ENCODE data around the gene ACSM5.
"Not testable (repeated sequence)": the region's sequence is repeated elsewhere in the genome, so short reads cannot be mapped to it uniquely, and the experiment has no call there.

The ACSM5 gene

DNA sequence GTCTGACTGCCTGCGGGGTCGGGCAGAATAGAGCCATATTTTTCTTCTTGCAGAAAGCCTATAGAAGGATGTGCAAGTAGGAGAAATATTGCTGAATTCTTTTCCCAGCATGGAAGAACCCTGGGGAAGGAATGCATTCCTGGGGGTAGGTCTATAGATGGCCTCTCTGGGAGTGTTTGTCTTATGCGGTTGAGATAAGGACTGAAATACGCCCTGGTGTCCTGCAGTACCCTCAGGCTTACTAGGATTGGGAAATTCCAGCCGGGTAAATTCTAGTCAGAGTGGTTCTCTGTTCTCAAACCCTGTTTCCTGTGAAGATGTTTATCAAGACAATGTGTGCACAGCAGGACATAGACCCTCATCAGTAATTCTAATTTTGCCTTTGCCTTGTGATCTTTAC lies 44.3 kb downstream of the ACSM5 start:
- DNase-seq = not testable (repeated sequence)

DNA sequence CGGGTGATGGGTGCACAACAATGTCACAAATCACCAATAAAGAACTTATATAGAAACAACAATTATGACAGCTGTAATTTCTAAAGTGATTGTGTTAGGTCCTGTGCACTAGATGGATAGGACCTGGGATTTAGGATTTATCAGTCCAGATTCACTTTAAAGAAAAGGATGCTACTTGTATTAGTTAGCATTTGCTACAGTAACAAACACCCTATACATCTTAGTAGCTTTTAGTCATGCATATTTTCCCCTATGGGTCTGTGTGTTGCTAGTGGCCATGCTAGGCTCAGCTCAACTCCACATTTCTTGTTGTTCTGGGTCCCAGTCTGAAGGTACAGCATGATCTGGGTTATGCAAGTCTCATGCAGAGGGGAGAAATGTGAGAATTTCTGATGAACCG lies 49.9 kb downstream of the ACSM5 start:
- DNase-seq = not testable (repeated sequence)

DNA sequence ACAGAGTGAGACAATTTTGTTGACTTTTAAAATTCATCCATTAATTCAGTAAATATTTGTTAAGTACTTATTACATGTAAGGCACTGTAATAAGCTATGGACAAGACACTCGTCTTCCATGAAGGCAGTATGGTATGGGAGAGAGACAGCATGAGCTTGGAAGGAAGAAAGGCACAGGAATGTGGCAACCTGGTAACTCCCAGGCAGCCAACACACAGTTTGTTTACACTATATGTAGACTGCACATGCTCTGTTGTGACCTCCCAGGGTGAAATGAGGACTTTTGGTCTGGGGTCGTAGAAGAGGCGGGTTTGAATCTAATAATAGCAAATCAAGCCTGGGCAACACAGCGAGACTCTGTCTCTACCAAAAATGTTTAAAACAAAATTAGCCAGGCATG lies 51.0 kb downstream of the ACSM5 start:
- not testable (repeated sequence) for DNase-seq

DNA sequence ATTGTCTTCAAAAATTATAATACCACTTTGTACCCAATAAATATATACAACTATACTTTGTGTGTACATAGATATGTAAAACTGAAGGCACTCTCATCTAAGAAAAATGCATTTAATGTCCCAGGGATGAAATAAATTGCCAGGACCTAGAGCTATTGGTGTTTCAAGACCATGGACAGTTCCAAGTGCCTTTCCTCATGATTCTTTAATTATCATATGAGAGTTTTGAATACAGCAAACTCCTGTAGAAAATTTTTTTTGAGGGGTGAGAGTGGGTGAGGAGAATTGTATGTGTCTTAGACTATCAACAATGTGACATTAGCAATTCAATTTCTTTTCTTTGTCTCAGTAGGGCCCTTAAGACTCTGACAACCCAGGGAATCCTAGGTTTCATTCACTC lies 59.6 kb downstream of the ACSM5 start:
- DNase-seq = not testable (repeated sequence)

DNA sequence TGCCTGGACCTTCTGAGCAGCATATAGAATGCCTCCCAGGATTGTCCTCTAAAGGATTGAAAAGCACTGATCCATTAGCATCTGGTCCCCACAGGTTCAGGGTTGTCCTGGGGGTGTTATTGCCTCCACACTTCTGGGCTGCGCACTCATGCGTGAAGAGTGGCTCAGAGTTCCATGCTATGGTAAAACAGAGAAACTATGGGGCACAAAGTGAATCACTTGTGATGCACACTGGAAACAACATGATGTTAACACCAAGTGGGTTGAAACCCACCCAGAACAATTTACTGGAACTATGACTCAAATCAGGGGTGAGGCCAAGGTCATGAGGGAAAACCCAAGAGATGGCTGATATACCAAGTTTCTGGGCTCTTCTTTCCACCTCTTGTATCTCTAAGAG lies 60.6 kb downstream of the ACSM5 start:
- not testable (repeated sequence) for DNase-seq

DNA sequence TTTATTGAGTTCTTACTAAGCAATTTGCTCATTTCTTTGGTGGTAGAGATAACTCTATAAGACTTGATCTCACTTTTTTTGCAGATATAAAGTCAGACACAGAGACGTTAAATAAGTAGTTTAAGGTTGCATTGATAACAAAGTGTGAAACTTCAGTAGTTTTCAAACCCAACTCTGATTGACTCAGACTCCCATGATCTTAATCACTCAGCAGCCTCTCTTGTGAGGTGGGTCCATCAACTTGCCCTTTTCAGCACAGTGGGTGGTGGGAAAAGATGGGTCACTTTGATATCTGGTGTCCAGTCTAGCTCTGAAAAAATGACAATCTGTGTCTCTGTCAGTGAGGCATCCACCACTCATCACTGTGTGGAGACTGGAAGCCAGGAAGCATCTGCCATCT lies 61.4 kb downstream of the ACSM5 start:
- not testable (repeated sequence) for DNase-seq

DNA sequence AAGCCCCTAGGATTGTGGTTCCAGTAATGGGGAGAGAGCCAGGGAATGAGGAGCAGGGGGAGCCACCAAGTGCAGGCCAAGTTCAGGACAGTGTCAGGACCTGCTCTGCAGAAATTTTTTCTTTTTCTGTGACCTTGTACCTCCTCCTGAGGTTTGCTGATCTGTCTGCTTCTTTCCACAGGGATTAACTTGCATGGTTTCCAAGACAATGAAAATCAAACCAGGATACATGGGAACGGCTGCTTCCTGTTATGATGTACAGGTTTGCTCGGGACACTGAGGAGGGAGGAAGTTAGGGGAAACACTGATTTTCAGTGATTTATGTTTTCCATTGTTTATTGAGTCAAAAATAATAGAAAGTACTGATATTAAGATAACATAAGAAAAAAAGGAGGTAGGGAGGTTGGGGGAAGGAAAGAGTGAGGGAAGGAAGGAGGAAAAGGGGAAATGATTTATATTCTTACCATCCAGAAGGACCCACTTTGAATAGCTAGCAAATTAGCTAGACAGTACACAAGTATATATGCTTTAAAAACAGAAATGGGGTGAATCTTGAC lies 67.9 kb downstream of the ACSM5 start:
- DNase-seq = not testable (repeated sequence)

- not testable (repeated sequence) for DNase-seq
These were observed 74.7 kb downstream of the ACSM5 start for GRCh38 chr16:20483989-20484388.

GRCh38 chr16:20484726-20485125 lies 75.4 kb downstream of the ACSM5 start:
- DNase-seq = no peak

- no peak for DNase-seq
These were observed 76.1 kb downstream of the ACSM5 start for GRCh38 chr16:20485408-20485807.
